HPDE6-E6E7 (cell line): ENCODE data around the gene XRCC6.
"Not testable (repeated sequence)": the region's sequence is repeated elsewhere in the genome, so short reads cannot be mapped to it uniquely, and the experiment has no call there.

Source experiments
- DNase-seq: peaks from one replicate; pipeline ENCODE4 v3.0.0; 2011; ENCODE audit warnings: missing footprints; ENCODE audit errors: extremely low spot score

Gene XRCC6

GRCh38 chr22:41598891-41599635, 22.0 kb upstream of the XRCC6 start:
- DNase-seq, result no peak

GRCh38 chr22:41600976-41601375, 20.1 kb upstream of the XRCC6 start:
- no peak for DNase-seq

GRCh38 chr22:41603873-41604332, 17.2 kb upstream of the XRCC6 start:
- DNase-seq, result no peak

DNA sequence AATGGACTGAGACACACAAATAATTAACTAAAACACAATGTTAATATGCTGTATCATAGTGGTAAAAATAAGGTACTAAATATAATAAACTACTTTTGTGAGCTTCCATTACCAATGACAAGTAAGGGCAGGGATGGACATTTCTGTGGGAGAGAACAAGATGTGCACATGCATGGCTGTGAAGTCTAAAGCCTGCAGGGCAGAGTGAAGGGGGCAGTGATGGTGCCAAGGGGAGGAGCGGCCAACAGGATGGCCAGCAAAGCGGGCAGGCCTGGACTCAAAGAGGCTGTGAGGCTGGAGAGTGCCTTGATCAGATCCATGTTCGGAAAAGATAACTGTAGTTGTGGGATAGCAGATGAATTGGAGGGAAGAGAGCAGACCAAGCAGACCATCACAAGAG, 12.7 kb upstream of the XRCC6 start:
- no peak for DNase-seq

- DNase-seq, result no peak
These were observed 8.3 kb upstream of the XRCC6 start for GRCh38 chr22:41612603-41613306.

DNA sequence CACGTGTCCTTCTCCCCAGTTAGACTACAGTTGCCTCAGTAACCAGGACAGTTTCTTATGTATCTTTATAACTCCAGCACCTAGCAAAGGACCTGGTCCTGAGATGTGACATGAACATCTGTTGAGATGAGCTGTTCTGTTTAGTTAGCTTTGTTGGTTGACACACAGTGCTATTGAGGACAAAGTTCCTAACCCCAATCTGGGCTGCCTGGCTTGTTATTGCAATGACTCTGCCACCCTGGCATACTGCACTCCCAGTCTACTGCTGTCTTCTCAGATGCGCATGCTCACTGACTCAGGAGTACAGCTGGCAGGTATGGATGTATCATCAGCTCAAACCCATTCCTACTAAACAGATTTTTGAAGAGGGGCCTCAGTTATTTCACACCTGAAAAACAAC, 7.6 kb upstream of the XRCC6 start:
- no peak for DNase-seq

DNA sequence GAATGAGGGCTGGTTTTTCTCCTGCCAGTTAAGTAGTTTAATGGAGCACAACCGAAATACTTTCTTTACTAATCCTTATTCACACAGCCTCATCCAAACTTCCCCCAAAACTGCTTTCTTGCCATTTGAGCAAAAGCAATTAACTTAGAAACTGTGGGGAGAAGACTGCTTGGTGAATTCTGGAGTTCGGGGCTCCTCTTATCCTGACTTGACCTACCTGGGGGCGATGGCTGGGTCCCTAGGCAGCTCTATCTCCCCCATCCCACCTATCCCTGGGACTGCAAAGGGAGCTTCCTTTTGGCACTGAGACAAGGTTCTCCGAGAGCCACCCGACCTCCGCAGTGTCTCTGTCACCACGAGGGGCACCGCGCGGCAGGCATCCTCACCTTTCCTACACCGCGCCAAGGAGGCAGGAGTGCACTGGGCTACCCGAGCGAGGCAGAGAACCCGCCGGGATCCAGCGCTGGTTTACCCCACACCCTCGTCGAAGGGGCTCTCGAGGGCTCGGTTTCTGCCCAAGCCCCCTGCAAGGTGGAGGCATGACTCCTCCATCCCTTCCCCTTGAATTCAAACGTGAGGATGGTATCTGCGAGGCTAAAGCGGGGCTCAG, 1.0 kb upstream of the XRCC6 start:
- DNase-seq, result no peak

GRCh38 chr22:41620589-41621098, 451 bp upstream of the XRCC6 start, which contains the start of gene DESI1:
Gene DESI1 (minus strand): TSS chr22:41621043. CDS start chr22:41620839, 204 bp downstream.
- no peak for DNase-seq

- DNase-seq, result no peak
These were observed 750 bp downstream of the XRCC6 start for GRCh38 chr22:41621911-41622179.

- no peak for DNase-seq
These were observed 4.5 kb downstream of the XRCC6 start for GRCh38 chr22:41625577-41625976.

DNA sequence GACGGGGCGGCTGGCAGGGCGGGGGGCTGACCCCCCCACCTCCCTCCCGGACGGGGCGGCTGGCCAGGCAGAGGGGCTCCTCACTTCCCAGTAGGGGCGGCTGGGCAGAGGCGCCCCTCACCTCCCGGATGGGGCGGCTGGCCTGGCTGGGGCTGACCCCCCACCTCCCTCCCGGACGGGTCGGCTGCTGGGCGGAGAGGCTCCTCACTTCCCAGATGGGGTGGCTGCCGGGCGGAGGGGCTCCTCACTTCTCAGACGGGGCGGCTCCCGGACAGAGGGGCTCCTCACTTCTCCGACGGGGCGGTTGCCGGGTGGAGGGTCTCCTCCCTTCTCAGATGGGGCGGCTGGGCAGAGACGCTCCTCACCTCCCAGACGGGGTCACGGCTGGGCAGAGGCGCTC, 10.0 kb downstream of the XRCC6 start:
- DNase-seq, result not testable (repeated sequence)

DNA sequence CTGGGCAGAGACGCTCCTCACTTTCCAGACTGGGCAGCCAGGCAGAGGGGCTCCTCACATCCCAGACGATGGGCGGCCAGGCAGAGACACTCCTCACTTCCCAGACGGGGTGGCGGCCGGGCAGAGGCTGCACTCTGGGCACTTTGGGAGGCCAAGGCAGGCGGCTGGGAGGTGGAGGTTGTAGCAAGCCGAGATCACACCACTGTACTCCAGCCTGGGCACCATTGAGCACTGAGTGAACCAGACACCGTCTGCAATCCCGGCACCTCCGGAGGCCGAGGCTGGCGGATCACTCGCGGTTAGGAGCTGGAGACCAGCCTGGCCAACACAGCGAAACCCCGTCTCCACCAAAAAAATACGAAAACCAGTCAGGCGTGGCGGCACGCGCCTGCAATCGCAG, 10.5 kb downstream of the XRCC6 start:
- not testable (repeated sequence) for DNase-seq

DNA sequence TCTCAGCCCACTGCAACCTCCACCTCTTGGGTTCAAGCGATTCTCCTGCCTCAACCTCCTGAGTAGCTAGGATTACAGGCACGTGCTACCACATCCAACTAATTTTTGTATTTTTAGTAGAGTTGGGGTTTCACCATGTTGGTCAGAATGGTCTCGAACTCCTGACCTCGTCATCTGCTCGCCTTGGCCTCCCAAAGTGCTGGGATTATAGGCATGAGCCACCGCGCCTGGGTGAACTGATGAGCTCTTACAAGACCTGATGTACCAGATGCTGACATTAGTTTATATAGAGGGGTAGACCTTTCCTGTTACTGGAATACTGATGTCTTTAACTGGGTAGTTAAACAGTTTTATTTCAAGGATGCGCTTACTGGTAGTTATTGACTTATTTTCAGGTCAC, 13.5 kb downstream of the XRCC6 start:
- not testable (repeated sequence) for DNase-seq

- DNase-seq, result no peak
These were observed 15.4 kb downstream of the XRCC6 start for GRCh38 chr22:41636467-41636866.

DNA sequence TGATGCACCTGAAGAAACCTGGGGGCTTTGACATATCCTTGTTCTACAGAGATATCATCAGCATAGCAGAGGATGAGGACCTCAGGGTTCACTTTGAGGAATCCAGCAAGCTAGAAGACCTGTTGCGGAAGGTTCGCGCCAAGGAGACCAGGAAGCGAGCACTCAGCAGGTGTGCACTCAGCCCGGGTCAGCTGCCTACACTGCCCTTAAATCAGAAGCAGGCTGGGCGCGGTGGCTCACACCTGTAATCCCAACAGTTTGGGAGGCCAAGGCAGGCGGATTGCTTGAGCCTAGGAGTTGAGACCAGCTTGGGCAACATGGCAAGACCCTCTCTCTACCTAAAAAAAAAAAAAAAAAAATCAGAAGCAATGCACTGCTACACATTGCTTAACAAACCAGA, 16.5 kb downstream of the XRCC6 start:
- DNase-seq, result not testable (repeated sequence)

DNA sequence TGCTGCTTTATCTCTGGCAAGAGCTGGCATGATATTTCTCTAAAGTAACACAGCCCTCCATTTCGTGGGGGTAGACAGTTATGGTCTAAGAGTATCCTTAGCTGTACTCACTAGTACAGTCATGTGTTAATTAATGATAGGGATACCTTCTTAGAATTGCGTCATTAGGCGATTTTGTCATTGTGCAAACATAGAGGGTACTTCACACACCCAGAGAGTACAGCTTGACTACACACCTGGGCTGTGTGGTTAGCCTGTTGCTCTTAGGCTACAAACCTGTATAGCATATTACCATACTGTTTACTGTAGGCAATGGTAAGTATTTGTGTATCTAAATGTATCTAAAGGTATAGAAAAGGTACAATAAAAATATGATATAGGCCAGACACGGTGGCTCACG, 17.0 kb downstream of the XRCC6 start:
- no peak for DNase-seq

DNA sequence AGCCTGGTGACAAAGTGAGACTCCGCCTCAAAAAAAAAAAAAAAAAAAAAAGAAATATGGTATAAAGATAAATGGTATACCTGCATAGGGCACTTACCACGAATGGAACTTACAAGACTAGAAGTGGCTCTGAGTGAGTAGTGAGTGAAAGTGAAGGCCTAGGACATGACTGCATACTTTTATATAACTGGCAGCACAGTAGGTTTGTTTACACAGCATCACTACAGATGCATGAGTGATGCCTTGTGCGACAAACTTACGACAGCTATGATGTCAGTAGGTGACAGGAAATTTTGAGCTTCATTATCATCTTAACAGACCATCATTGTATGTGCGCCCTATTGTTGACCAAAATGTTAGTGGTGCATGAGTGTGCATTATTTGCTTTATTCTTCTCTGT, 17.7 kb downstream of the XRCC6 start:
- no peak for DNase-seq

DNA sequence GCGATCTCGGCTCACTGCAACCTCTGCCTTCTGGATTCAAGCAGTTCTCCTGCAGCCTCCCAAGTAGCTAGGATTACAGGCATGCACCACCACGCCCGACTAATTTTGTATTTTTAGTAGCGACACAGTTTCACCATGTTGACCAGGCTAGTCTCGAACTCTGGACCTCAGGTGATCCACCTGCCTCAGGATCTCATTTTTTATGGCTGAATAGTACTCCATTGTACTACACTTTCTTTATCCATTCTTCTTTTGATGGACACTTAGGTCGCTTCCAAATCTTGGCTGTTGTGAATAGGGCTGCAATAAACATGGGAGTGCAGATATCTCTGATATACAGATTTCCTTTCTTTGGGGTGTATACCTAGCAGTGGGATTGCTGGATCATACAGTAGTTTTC, 20.8 kb downstream of the XRCC6 start:
- DNase-seq, result no peak

DNA sequence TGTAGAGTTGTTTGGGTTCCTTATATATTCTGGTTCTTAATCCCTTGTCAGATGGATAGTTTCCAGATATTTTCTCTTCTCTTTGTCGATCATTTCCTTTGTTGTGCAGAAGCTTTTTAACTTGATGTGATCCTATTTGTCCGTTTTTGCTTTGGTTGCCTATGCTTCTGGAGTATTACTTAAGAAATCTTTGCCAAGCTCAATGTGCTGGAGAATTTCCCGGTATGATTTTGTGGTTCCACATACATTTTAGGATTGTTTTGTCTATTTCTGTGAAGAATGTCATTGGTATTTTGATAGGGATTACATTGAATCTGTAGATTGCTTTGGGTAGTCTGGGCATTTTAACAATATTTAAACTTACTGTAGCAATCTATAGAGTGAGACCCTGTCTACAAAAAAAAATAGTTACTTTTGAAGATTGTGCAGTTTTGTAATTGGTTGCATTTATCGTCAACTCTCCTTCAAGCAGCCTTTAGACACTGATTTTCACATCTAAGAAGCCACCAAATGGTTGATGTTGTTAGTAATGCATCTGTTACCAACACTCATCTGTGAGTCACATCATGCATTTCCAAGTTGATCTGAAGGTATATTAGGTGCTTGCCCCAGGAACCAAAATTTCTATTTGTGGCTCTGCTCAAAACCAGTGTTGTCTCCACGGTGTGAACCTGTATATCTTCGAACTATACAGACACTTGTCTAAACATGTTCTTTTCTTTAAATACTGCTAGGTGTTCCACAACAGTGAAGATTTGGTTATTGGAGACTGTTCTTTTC, 21.4 kb downstream of the XRCC6 start:
- no peak for DNase-seq

- DNase-seq, result no peak
These were observed 26.7 kb downstream of the XRCC6 start for GRCh38 chr22:41647771-41648170.

GRCh38 chr22:41648432-41648831, 27.3 kb downstream of the XRCC6 start:
- DNase-seq, result no peak

- no peak for DNase-seq
These were observed 29.1 kb downstream of the XRCC6 start for GRCh38 chr22:41650229-41650628.
